Amniotic epithelial cell (primary cell): ENCODE measurements around the gene BEND6.
A peak's percentile ranks its signal among the peaks of the same experiment; 100 is the strongest.
"Not testable (repeated sequence)": the region's sequence is repeated elsewhere in the genome, so short reads cannot be mapped to it uniquely, and the experiment has no call there.

Experiments
- DNase-seq: peaks from one replicate; pipeline ENCODE4 v3.0.0-alpha.2; 2010; ENCODE audit warnings: low read depth

BEND6 gene

GRCh38 chr6:56984361-56984760 lies 29.5 kb downstream of the BEND6 start:
- DNase-seq, result peak; percentile 87

- DNase-seq, result no peak
These were observed 30.0 kb downstream of the BEND6 start for GRCh38 chr6:56984884-56985283.

DNA sequence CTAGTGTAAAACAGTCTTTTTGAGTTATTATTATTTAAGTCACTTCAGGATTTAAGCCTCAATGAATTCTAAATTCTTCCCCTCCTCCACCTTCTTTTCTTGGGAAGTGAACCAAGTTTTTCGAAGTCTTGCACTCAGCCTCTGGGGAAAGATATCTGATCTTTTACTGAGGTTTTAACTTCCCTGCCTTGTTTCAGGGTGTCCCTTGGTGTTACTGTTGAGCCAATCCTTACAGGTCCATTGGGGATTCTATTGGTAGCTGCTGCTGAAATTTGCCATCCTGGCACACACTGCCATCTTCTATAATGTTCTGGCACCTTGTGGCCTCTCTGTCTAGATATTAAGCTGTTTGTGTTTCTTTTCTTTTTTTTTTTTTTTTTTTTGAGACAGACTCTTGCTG lies 31.7 kb downstream of the BEND6 start:
- DNase-seq, result no peak

DNA sequence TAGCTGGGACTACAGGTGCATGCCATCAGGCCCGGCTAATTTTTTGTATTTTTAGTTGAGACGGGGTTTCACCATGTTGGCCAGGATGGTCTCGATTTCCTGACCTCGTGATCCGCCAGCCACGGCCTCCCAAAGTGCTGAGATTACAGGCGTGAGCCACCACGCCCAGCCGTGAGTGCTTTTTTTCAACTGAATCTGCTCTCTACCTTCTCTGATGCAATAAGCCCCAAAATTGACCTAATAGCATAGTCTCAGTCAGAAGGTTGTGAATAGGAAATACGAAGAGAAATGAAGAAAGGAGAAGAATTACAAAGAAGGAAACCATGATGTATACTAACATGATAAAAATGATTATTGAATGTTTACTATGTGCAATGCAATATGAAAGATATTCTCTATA lies 33.2 kb downstream of the BEND6 start:
- no peak for DNase-seq

DNA sequence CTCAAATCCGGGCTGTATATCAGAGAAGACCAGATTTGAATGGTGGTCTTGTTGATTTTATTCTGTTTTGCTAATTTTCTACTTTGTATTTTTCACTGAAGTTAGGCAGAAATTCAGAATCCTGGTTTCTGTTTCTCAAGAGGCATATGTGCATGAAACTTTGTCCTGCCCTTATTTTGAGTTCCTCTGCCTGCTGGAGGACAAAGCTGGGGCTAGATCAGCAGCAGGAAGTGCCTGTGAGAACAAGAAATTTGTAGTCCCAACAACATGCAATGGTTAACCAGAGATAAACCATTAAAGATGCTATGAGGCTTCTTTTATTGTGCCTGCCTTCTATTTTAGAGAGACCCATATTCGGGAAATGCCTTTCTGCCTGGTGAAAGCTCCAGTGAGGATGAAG lies 37.1 kb downstream of the BEND6 start:
- no peak for DNase-seq

- no peak for DNase-seq
These were observed 37.8 kb downstream of the BEND6 start for GRCh38 chr6:56992703-56993102.

DNA sequence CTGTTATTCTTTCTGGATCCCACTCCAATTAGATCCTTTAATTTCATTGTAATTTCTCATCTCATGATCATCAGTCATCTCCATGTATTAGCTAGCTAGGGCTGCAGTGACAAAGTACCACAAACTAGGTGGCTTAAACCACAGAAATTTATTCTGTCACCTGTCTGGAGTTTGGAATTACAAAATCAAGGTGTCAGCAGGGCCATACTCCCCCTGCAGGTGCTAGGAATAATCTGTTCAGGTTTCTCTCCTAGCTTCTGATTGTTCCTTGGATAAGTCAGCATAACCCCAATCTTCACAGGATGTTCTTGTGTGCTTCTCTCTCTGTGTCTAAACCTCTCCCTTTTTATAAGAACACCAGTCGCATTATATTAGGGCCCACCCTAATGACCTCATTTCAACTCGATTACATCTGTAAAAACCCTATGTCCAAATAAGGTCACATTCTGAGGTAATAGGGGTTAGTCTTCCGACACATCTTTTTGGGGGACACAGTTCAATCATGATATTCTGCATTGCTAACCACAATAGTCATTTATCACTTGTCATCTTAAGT lies 40.5 kb downstream of the BEND6 start:
- DNase-seq, result no peak

- no peak for DNase-seq
These were observed 41.5 kb downstream of the BEND6 start for GRCh38 chr6:56996401-56996800.

DNA sequence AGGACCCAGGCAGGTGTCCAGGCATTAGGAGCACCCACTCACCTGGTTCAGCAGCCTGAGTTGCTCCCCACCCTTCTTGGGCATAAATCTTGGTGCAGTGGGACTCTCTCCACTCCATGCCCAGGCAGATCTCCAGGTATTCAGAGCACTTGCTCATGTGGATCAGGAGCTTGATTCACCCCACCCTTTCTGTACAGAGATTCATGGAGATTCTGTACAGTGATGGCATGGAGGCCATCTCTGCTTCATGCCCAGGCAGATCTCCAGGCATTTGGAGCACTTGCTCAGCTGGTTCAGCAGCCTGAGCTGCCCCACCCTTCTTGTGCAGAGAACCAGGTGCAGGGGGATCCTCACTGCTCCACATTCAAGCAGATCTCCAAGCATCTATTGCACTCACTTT lies 44.1 kb downstream of the BEND6 start:
- no peak for DNase-seq

GRCh38 chr6:56999748-57000147 lies 44.8 kb downstream of the BEND6 start:
- DNase-seq, result not testable (repeated sequence)

DNA sequence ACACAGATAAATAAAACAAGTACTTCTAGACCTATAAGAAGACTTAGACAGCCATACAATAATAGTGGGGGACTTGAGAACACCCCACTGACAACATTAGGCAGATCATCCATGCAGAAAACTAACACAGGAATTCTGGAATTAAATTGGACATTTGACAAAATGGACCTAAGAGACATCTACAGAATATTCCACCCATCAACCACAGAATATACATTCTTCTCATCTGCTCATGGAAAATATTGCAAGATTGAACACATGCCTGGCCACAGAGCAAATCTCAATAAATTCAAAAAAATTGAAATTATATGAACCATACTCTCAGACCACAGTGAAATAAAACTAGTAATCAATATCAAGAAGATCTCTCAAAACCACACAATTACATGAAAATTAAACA lies 47.3 kb downstream of the BEND6 start:
- DNase-seq, result no peak

- DNase-seq, result no peak
These were observed 49.4 kb downstream of the BEND6 start for GRCh38 chr6:57004292-57004691.

- no peak for DNase-seq
These were observed 51.2 kb downstream of the BEND6 start for GRCh38 chr6:57006101-57006500.

- not testable (repeated sequence) for DNase-seq
These were observed 53.2 kb downstream of the BEND6 start for GRCh38 chr6:57008069-57008468.

GRCh38 chr6:57013521-57013926 lies 58.6 kb downstream of the BEND6 start:
- DNase-seq, result peak; percentile 80

- DNase-seq, result peak; percentile 18
These were observed 62.2 kb downstream of the BEND6 start for GRCh38 chr6:57017069-57017468.

GRCh38 chr6:57017841-57018240 lies 62.9 kb downstream of the BEND6 start:
- no peak for DNase-seq

DNA sequence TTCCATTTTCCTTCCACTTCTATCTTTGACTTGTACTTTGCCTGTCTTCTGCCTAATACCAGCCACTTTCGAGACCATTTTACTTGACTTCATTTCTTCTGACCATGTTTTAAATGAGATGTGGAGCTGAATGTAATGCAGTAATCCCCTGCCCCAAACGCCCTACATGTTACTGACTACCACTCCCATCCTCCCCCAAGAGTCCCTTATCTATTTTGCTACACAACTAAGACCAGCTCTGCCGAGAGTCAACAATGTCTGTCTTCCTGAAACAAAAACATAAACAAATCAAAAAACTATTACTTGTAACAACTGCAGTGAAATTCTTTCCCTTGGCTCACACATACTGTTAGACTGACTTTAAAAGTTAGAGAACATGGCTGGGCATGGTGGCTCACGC lies 64.5 kb downstream of the BEND6 start:
- DNase-seq, result no peak

DNA sequence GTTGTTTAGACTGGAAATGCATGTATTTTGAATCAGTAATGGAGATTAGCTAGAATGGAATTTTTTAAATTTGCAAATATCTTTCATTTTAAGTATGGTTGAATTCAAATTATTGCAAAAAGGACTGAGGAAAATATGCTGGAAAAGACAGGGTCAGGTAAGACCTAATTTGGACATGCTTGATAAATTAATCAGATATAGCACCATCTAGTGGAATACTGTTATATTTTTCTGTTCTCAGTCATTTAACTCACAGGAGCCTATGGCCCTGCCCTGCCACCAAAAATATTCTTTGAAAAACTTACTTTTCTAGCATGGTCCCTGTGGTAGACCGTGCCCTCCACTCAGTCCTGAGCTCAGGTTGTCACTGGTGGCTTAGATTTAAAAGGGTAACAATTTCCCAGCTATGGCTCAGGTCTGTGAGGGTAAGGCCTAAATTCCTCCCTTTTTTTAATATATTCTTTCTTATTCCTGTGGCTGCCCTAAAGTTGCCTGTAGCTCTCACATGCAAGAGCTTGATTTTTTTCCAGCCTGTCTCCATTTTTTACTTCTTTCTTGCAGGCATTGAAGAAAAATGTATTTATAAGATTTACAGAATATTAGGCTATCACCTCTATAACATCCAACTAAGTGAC lies 66.3 kb downstream of the BEND6 start:
- peak; percentile 53 for DNase-seq

DNA sequence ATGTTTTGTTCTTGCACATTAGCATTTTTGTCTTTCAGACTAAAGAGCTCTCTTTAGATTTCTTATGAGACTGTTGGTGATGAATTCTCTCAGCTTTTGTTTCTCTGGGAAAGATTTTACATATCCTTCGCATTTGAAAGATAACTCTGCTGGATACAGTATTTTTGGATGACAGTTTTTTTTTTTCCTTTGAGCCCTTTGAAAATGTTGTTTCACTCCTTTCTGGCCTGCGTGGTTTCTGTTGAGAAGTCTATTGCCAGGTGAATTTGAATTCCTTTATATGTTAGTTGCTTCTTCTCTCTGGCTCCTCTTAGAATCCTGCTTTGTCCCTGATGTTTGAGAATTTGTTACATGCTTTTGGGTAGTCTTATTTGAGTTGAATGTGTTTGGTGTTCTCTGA lies 69.4 kb downstream of the BEND6 start:
- DNase-seq, result no peak

- no peak for DNase-seq
These were observed 69.9 kb downstream of the BEND6 start for GRCh38 chr6:57024775-57025174.

GRCh38 chr6:57026001-57026400 lies 71.1 kb downstream of the BEND6 start:
- DNase-seq, result peak; percentile 21

GRCh38 chr6:57027301-57027700 lies 72.4 kb downstream of the BEND6 start:
- no peak for DNase-seq

GRCh38 chr6:57029213-57029612 lies 74.3 kb downstream of the BEND6 start:
- no peak for DNase-seq
